CD4-positive, alpha-beta T cell (primary cell): ENCODE measurements around the gene ACTA2. TPM values are rescaled to one million over a fixed set of nuclear protein-coding genes. Genes with fewer than 3 reads are reported as not detected.

Experiments
- ATAC-seq: fragments of 200-7000 bp; cut with Tn5 transposase; one replicate; pipeline ENCODE4 v1.10.0; 2022; ENCODE audit warnings: mild to moderate bottlenecking; ENCODE audit not compliant: poor library complexity
- CTCF ChIA-PET: fragments of 350-600 bp; sonication (Branson Sonifier 250); formaldehyde crosslinking; loops from one replicate; lab custom pipeline; 2021; ENCODE audit warnings: antibody characterized with exemption, inconsistent platforms; lab: Charles Lee
- POLR2A ChIA-PET: fragments of 350-600 bp; sonication (Branson Sonifier 250); formaldehyde crosslinking; loops from one replicate; lab custom pipeline; 2021; ENCODE audit warnings: antibody characterized with exemption, inconsistent platforms; lab: Charles Lee
- DNase-seq, 14 experiments: peaks; one replicate each; pipeline ENCODE4 v3.0.0-alpha.2; 2013 to 2020; ENCODE audit warnings: mixed read lengths in 2 of 14
- H3K27ac ChIP-seq, 2 donors: one replicate each; pipeline versions ENCODE4 v1.5.1 to v1.7.0; 2013; ENCODE audit warnings: low read length in 2 of 2, low read depth in 1 of 2, mild to moderate bottlenecking in 1 of 2
- H3K27me3 ChIP-seq, 2 experiments: 1 replicate in 1 of 2; 2 replicates in 1 of 2; pipeline versions ENCODE4 v1.6.1 to v1.7.0; 2013; ENCODE audit warnings: low read length in 2 of 2, control low read depth in 1 of 2, mild to moderate bottlenecking in 1 of 2, moderate library complexity in 1 of 2; ENCODE audit not compliant: insufficient read depth in 2 of 2, control insufficient read depth in 1 of 2
- H3K36me3 ChIP-seq: one replicate; pipeline ENCODE4 v1.6.1; 2013; ENCODE audit warnings: low read length, control low read depth; ENCODE audit not compliant: insufficient read depth
- H3K4me1 ChIP-seq: one replicate; pipeline ENCODE4 v1.6.1; 2013; ENCODE audit warnings: low read length, control low read depth; ENCODE audit not compliant: insufficient read depth
- H3K4me3 ChIP-seq: one replicate; pipeline ENCODE4 v1.5.1; 2013; ENCODE audit warnings: mild to moderate bottlenecking, low read length, moderate library complexity
- H3K9me3 ChIP-seq, 2 experiments: 1 replicate in 1 of 2; 2 replicates in 1 of 2; pipeline versions ENCODE4 v1.6.1 to v1.7.0; 2013; ENCODE audit warnings: low read length in 2 of 2, mild to moderate bottlenecking in 2 of 2, control low read depth in 1 of 2, moderate library complexity in 1 of 2; ENCODE audit not compliant: control insufficient read depth in 1 of 2, insufficient read depth in 1 of 2
- H3K27ac Mint-ChIP-seq: one replicate; pipeline ENCODE4 v1.8.0; 2020; ENCODE audit warnings: mixed read lengths
- H3K27me3 Mint-ChIP-seq: one replicate; pipeline ENCODE4 v1.8.0; 2021; ENCODE audit warnings: mixed read lengths
- H3K36me3 Mint-ChIP-seq: one replicate; pipeline ENCODE4 v1.8.0; 2021; ENCODE audit warnings: low read depth, mixed read lengths
- H3K4me1 Mint-ChIP-seq: one replicate; pipeline ENCODE4 v1.8.0; 2021; ENCODE audit warnings: low read depth, mixed read lengths
- H3K4me3 Mint-ChIP-seq: one replicate; pipeline ENCODE4 v1.8.0; 2020; ENCODE audit warnings: mild to moderate bottlenecking, mixed read lengths
- H3K9me3 Mint-ChIP-seq: one replicate; pipeline ENCODE4 v1.8.0; 2020; ENCODE audit warnings: mixed read lengths
- CTCF ChIP-seq: fragments of 200-600 bp; IDR thresholded peaks from one replicate; pipeline ENCODE4 v1.8.0; 2022; ENCODE audit warnings: antibody characterized with exemption, mild to moderate bottlenecking
- intact Hi-C, 2 experiments: fragments of 100-400 bp; cut with DNase I in 1 of 2; cut with micrococcal nuclease in 1 of 2; formaldehyde crosslinking; loops; one replicate each; pipeline versions ENCODE4 v1.15.1 to v1.9.0; 2023 to 2025; cut with DNase I, micrococcal nuclease
- total RNA-seq, 174 experiments: library from RNA in 2 of 174; stranded (reverse) in 2 of 174; gene quantifications; one replicate each; pipeline ENCODE4 v1.2.3 and lab custom pipeline; 2021 to 2026

ACTA2 gene
- total RNA-seq, 2 experiments from 2014 or later: 1.8 to 2.1 TPM

- POLR2A ChIA-PET: no interaction called here
- H3K36me3 Mint-ChIP-seq: peaks cover 72% of the 10 kb centered on the region
- no peak for TF ChIP-seq CTCF
- ATAC-seq (no peak), DNase-seq (no peak)
- Histone ChIP-seq H3K4me1 (no peaks in the 10 kb centered on the region), H3K4me3 (no peak overlapping the region), H3K36me3 (peaks cover 75% of the 10 kb centered on the region), H3K9me3 (no peaks in the 10 kb centered on the region), H3K27ac (no peak overlapping the region), H3K27me3 (no peaks in the 10 kb centered on the region)
- no peak overlapping the region for H3K4me3 Mint-ChIP-seq
- no peaks in the 10 kb centered on the region for H3K27me3 Mint-ChIP-seq
- no peaks in the 10 kb centered on the region for H3K9me3 Mint-ChIP-seq
- no peaks in the 10 kb centered on the region for H3K4me1 Mint-ChIP-seq
- CTCF ChIA-PET: interaction anchor here (0.9 to 1.5 kb wide), 3 partner anchors 10 to 83 kb away, joined by 3 read pairs; no protein-coding TSS in a partner anchor
- intact Hi-C loops: no loop called here
- no peak overlapping the region for H3K27ac Mint-ChIP-seq
Measured at GRCh38 chr10:88918191-88918905, 34.2 kb downstream of the ACTA2 start.

GRCh38 chr10:88916986-88917385, 35.6 kb downstream of the ACTA2 start:
- Mint-ChIP-seq H3K36me3 (peaks cover 76% of the 10 kb centered on the region), H3K4me1 (no peaks in the 10 kb centered on the region), H3K27me3 (no peaks in the 10 kb centered on the region), H3K4me3 (no peak overlapping the region), H3K27ac (no peak overlapping the region), H3K9me3 (no peaks in the 10 kb centered on the region)
- Histone ChIP-seq H3K27ac (no peak overlapping the region), H3K4me1 (no peaks in the 10 kb centered on the region), H3K9me3 (no peaks in the 10 kb centered on the region), H3K27me3 (no peaks in the 10 kb centered on the region), H3K36me3 (peaks cover 78% of the 10 kb centered on the region), H3K4me3 (no peak overlapping the region)
- intact Hi-C loops: no loop called here
- no peak for TF ChIP-seq CTCF
- ATAC-seq (no peak), DNase-seq (no peak)
- ChIA-PET POLR2A (no interaction called here), CTCF (interaction anchor here (1.5 kb wide), 1 partner anchor 81 kb away, joined by 3 read pairs; no protein-coding TSS in a partner anchor)

GRCh38 chr10:88916231-88916630, 36.3 kb downstream of the ACTA2 start:
- DNase-seq (no peak), ATAC-seq (no peak)
- no peak overlapping the region for H3K27ac Mint-ChIP-seq
- Histone ChIP-seq H3K4me3 (no peak overlapping the region), H3K27ac (no peak overlapping the region), H3K4me1 (no peaks in the 10 kb centered on the region), H3K36me3 (peaks cover 78% of the 10 kb centered on the region), H3K9me3 (no peaks in the 10 kb centered on the region), H3K27me3 (no peaks in the 10 kb centered on the region)
- H3K9me3 Mint-ChIP-seq: no peaks in the 10 kb centered on the region
- intact Hi-C loops: no loop called here
- no peak for TF ChIP-seq CTCF
- H3K27me3 Mint-ChIP-seq: no peaks in the 10 kb centered on the region
- H3K36me3 Mint-ChIP-seq: peaks cover 76% of the 10 kb centered on the region
- CTCF ChIA-PET: no interaction called here
- POLR2A ChIA-PET: no interaction called here
- no peak overlapping the region for H3K4me3 Mint-ChIP-seq
- no peaks in the 10 kb centered on the region for H3K4me1 Mint-ChIP-seq
